BJ (cell line): Measurements from ENCODE around the gene NQO2. TPM values are rescaled to one million over a fixed set of nuclear protein-coding genes. Genes with fewer than 3 reads are reported as not detected.

ENCODE experiments used
- CTCF ChIA-PET: fragments of 350-600 bp; formaldehyde crosslinking; extraction: SDS; loops from one replicate; lab custom pipeline; 2021; ENCODE audit warnings: antibody characterized with exemption, inconsistent platforms; lab: Yijun Ruan, JAX
- POLR2A ChIA-PET: fragments of 300-600 bp; sonication (Branson Sonifier 250); formaldehyde crosslinking; extraction: SDS; loops from one replicate; lab custom pipeline; 2021; ENCODE audit warnings: antibody characterized with exemption; lab: Charles Lee
- DNase-seq: peaks from one replicate; pipeline ENCODE4 v3.0.0-alpha.2; 2011; ENCODE audit warnings: low read depth
- H3K27me3 ChIP-seq: 2 replicates; pipeline ENCODE4 v1.6.0; 2011; ENCODE audit warnings: low read length; ENCODE audit not compliant: control insufficient read depth, insufficient read depth
- H3K36me3 ChIP-seq: 2 replicates; pipeline ENCODE4 v1.5.1; 2011; ENCODE audit warnings: low read length; ENCODE audit not compliant: control insufficient read depth, insufficient read depth
- H3K4me3 ChIP-seq: 2 replicates; pipeline ENCODE4 v1.5.1; 2011; ENCODE audit warnings: low read depth, mild to moderate bottlenecking, control low read depth, low read length
- CTCF ChIP-seq: IDR thresholded peaks from 2 replicates; pipeline ENCODE4 v1.5.1; 2011; ENCODE audit warnings: low read depth, mild to moderate bottlenecking, control low read depth, inconsistent platforms, low read length, moderate library complexity; ENCODE audit not compliant: insufficient read depth
- polyA plus RNA-seq: library from polyadenylated mRNA; depleted of rRNA; stranded (reverse); fragments of >200 nt; gene quantifications from 2 replicates; pipeline ENCODE4 v1.2.3, GENCODE V29; 2011

The NQO2 gene
- polyA plus RNA-seq, 1 experiment, result 56.2 TPM

- POLR2A ChIA-PET, result no interaction called here
Measured at GRCh38 chr6:3031857-3032640, 32.4 kb downstream of the NQO2 start.

GRCh38 chr6:3032986-3033385, 33.3 kb downstream of the NQO2 start:
- DNase-seq, result no peak
- CTCF ChIA-PET, result interaction anchor here (0.6 to 4.6 kb wide), 2 partner anchors 8 to 41 kb away, joined by 3 to 11 read pairs; no protein-coding TSS in a partner anchor
- POLR2A ChIA-PET, result no interaction called here
- TF ChIP-seq CTCF, result no peak
- Histone ChIP-seq H3K36me3 (no peaks in the 10 kb centered on the region), H3K27me3 (peaks cover under 1% of the 10 kb centered on the region), H3K4me3 (no peak overlapping the region)

More at GRCh38 chr6:3031857-3032640, 32.4 kb downstream of the NQO2 start:
- Histone ChIP-seq H3K27me3 (no peaks in the 10 kb centered on the region; the same call in none of the 2 replicates), H3K36me3 (no peaks in the 10 kb centered on the region), H3K4me3 (no peak overlapping the region)
- DNase-seq, result no peak
- no peak for TF ChIP-seq CTCF
- CTCF ChIA-PET, result interaction anchor here (1.5 to 4.6 kb wide), 2 partner anchors 9 to 19 kb away, joined by 4 to 11 read pairs; no protein-coding TSS in a partner anchor

- Histone ChIP-seq H3K36me3 (no peaks in the 10 kb centered on the region), H3K27me3 (peaks cover 3% of the 10 kb centered on the region), H3K4me3 (no peak overlapping the region)
- POLR2A ChIA-PET, result no interaction called here
- CTCF ChIA-PET, result interaction anchor here (0.8 kb wide), 1 partner anchor 18 kb away, joined by 3 read pairs; no protein-coding TSS in a partner anchor
- DNase-seq, result no peak
- TF ChIP-seq CTCF, result no peak
Measured at GRCh38 chr6:3033652-3034051, 34.0 kb downstream of the NQO2 start.

GRCh38 chr6:3035397-3035796, 35.7 kb downstream of the NQO2 start:
- no peak for TF ChIP-seq CTCF
- POLR2A ChIA-PET, result no interaction called here
- CTCF ChIA-PET, result interaction anchor here (1.0 kb wide), 1 partner anchor 9 kb away, joined by 3 read pairs; no protein-coding TSS in a partner anchor

GRCh38 chr6:3036861-3037637, 37.4 kb downstream of the NQO2 start:
- H3K4me3 ChIP-seq, result no peak overlapping the region
- no peak for DNase-seq

More at GRCh38 chr6:3035397-3035796, 35.7 kb downstream of the NQO2 start:
- Histone ChIP-seq H3K36me3 (no peaks in the 10 kb centered on the region), H3K4me3 (no peak overlapping the region), H3K27me3 (peaks cover 3% of the 10 kb centered on the region)
- DNase-seq, result no peak

More at GRCh38 chr6:3036861-3037637, 37.4 kb downstream of the NQO2 start:
- ChIA-PET POLR2A (no interaction called here), CTCF (no interaction called here)
- TF ChIP-seq CTCF, result no peak
- H3K36me3 ChIP-seq, result no peaks in the 10 kb centered on the region
- peaks cover 3% of the 10 kb centered on the region for H3K27me3 ChIP-seq
